NCI-H446 treated with DMSO at 0.1 percent for 48 hours (cell line): ENCODE results near the gene EXO5.
"Not testable (repeated sequence)": the region's sequence is repeated elsewhere in the genome, so short reads cannot be mapped to it uniquely, and the experiment has no call there.

Source experiments
- DNase-seq: peaks from one replicate; lab custom pipeline; 2025; lab: John Stamatoyannopoulos, UW

EXO5 gene, protein sequence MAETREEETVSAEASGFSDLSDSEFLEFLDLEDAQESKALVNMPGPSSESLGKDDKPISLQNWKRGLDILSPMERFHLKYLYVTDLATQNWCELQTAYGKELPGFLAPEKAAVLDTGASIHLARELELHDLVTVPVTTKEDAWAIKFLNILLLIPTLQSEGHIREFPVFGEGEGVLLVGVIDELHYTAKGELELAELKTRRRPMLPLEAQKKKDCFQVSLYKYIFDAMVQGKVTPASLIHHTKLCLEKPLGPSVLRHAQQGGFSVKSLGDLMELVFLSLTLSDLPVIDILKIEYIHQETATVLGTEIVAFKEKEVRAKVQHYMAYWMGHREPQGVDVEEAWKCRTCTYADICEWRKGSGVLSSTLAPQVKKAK

GRCh38 chr1:40508375-40509341 is at the start of gene EXO5:
EXO5 (plus strand) TSS chr1:40508767; CDS start chr1:40514545, 5,778 bp downstream.
- DNase-seq, result peak; percentile 47

DNA sequence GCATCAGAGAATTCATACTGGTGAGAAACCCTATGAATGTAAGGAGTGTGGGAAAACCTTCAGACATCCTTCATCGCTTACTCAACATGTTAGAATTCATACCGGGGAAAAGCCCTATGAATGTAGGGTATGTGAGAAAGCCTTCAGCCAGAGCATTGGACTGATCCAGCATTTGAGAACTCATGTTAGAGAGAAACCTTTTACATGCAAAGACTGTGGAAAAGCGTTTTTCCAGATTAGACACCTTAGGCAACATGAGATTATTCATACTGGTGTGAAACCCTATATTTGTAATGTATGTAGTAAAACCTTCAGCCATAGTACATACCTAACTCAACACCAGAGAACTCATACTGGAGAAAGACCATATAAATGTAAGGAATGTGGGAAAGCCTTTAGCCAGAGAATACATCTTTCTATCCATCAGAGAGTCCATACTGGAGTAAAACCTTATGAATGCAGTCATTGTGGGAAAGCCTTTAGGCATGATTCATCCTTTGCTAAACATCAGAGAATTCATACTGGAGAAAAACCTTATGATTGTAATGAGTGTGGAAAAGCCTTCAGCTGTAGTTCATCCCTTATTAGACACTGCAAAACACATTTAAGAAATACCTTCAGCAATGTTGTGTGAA is 45.5 kb upstream of the EXO5 start:
- DNase-seq, result no peak

GRCh38 chr1:40469327-40469726 is 39.2 kb upstream of the EXO5 start:
- no peak for DNase-seq

- no peak for DNase-seq
These were observed 33.3 kb upstream of the EXO5 start for GRCh38 chr1:40475268-40475667.

- peak; percentile 59 for DNase-seq
These were observed 31.5 kb upstream of the EXO5 start, which contains the start of gene ZFP69 for GRCh38 chr1:40476924-40477677. ZFP69 (plus strand) TSS chr1:40477290; CDS start chr1:40479362, 2,072 bp downstream.

DNA sequence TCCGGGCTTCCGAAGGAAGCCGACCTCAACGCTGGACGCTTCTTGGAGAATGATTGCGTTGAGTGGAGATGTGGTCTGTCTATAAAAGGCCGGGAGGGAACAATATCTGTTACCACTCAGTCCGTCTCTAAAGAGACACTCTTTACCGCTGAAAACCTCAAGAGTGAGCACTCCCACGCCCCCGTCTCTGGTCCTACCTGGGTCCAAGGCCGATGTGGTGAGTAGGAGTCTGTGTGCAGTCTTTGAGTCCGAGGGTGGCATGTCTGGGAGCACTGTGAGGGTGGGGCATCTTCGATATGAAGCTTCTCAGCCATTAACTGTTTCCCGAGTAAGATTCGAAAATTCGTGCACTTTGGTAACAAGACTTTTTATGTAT is 30.9 kb upstream of the EXO5 start:
- no peak for DNase-seq

GRCh38 chr1:40478276-40478675 is 30.3 kb upstream of the EXO5 start:
- no peak for DNase-seq

DNA sequence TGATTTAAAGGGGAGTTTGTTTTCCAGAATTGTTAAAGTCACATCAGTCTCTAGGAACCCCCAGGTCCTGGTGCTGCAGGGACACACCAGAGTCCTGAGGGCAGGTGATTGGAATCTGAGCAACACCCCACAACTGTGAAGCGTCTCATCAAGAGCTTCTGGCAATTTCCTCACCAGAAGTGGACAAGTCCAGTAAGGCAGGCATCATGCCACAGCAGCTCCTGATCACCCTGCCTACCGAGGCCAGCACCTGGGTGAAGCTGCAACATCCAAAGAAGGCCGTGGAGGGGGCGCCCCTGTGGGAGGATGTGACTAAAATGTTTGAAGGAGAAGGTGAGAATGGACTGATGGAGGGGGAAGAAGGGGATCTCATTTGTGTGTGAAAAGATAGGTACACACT is 29.4 kb upstream of the EXO5 start:
- DNase-seq, result no peak

- DNase-seq, result no peak
These were observed 13.2 kb upstream of the EXO5 start for GRCh38 chr1:40495315-40495903.

- DNase-seq, result not testable (repeated sequence)
These were observed 5.9 kb upstream of the EXO5 start for GRCh38 chr1:40502651-40503050.

- no peak for DNase-seq
These were observed 594 bp upstream of the EXO5 start for GRCh38 chr1:40507973-40508372.

DNA sequence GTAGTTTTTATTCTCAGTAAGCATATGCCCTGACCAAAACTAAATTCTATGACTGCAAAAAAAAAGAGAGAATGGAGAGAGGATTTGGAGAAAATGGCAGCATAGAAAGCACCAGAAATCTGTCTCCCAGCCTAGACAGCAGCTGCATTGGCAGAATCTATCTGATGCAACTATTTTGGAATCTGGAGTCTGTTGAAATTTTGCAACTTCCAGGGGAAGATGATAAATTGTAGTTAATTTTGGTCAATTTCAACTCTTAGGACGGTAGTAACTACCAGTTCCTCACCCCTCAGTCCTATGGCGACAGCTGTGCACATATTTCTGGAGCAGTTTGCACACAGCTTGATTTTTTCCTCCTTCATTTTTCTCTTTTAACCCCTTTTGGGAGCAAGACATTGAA is 10.9 kb downstream of the EXO5 start:
- DNase-seq, result no peak

DNA sequence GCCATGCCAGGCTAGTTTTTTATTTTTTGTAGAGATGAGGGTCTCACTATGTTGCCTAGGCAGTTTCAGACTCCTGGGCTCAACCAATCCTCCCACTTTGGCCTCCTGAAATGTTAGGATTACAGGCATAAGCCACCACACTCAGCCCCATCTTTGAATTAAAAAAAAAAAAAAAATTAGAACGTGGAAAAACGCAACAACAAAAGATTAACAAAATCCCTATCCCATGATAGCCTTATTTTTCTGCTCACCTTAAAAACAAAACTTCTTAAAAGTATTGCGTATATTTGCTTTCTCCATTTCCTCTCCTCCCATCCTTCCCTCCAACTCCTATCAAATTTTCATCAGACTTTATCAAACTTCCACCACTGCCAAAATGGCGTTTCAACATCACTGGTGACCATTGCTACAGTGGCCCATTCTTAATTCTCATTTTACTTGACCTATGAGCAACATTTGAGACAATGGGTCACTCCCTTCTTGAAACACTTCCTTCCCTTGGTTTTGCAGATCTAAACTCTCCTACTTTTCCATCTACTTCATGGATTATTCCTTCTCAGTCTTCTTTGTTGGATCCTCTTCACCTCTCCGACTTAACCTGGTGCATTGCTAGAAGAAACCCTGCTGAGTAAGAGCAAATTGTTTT is 22.3 kb downstream of the EXO5 start:
- DNase-seq, result no peak

DNA sequence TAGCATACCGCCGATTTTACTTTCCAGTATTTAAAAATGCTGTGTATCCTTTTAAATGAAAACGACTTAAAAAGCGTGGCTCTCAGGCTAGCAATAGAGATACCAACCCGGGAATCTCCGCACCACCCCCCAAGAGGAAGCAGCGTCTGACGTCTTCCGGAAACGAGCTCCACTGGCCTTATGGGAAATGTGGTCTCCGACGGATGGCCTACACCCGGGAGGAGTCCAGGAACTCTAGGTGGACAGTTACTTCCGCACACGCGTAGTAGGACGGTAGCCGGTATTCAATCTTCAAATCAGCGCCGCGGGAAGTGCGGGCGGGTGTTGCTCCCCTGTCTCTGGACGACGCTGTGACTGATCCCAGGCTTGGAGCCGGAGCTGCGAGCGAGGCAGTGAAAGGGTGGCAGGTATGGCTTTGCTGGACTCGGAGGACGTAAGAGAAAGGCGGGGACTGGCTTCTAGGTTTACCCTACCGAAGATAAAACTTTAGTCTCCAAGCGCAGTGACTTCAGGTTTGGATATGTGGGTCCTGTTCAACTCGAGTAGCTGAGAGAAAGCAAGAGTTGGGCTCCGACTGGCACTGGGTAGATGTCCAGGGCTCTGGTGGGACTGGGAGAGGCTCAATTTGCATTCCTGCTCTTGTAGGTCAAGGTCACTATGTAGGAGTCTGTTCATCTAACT is 23.0 kb downstream of the EXO5 start, which contains the start of gene ZNF684:
TSS of gene ZNF684 (plus strand) at position 257 of the 681 bp plus-strand sequence. CDS start 1,530 bp downstream, outside the sequence.
- peak; percentile 90 for DNase-seq

GRCh38 chr1:40532062-40532389 is 23.5 kb downstream of the EXO5 start:
- no peak for DNase-seq

GRCh38 chr1:40532844-40533424 is 24.4 kb downstream of the EXO5 start:
- peak; percentile 41 for DNase-seq

- no peak for DNase-seq
These were observed 26.0 kb downstream of the EXO5 start for GRCh38 chr1:40534589-40534988.

DNA sequence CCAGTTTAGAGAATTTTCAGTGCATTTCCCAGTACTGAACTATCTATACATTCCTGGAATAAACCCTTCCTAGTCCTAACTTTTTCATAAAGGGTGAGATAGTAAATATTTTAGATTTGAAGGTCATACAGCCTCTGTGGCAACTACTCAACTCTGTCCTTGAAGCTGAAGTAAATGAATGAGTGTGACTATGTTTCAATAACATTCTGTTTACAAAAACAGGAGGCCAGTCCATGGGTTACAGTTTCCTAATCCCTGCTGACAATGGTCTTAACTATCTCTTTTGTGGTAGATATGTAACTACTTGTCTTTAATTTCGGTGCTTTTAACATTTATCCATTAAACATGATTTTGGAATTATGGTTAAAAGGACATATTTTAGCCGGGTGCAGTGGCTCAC is 27.2 kb downstream of the EXO5 start:
- no peak for DNase-seq

GRCh38 chr1:40539338-40539737 is 30.8 kb downstream of the EXO5 start:
- DNase-seq, result no peak

GRCh38 chr1:40546957-40547356 is 38.4 kb downstream of the EXO5 start:
- DNase-seq, result no peak
